ENCODE results near the gene MTHFD1L. TPM values are rescaled to one million over a fixed set of nuclear protein-coding genes. Genes with fewer than 3 reads are reported as not detected.

The MTHFD1L gene
- total RNA-seq, 2 donors from 2014 or later: 13.0 to 19.1 TPM

GRCh38 chr6:150895928-150896632, 30.6 kb downstream of the MTHFD1L start:
- no peaks in the 10 kb centered on the region for H3K27me3 ChIP-seq
- 57 to 60% methylated on average over 4 of the region's 4 CpGs for WGBS, 2 donors
- H3K4me1 ChIP-seq: no peaks in the 10 kb centered on the region
- intact Hi-C loops (cut with DNase I): no loop called here
- H3K9me3 ChIP-seq: no peaks in the 10 kb centered on the region
- no peak overlapping the region for H3K4me3 ChIP-seq
- H3K27ac ChIP-seq: no peak overlapping the region
- no peaks in the 10 kb centered on the region for H3K36me3 ChIP-seq (replicated peaks in 1 of 2; ENCODE audit: insufficient read depth in 1 of 2, low read depth in 2 of 2)
- ATAC-seq (no peak), DNase-seq (no peak)
- TF ChIP-seq CTCF (IDR thresholded peaks at IDR 0.05) (no peak), POLR2A (IDR thresholded peaks at IDR 0.05) (no peak)

GRCh38 chr6:150897400-150897943, 32.0 kb downstream of the MTHFD1L start:
- Histone ChIP-seq H3K36me3 (replicated peaks in 1 of 2; ENCODE audit: insufficient read depth in 1 of 2, low read depth in 2 of 2) (no peaks in the 10 kb centered on the region), H3K4me1 (no peaks in the 10 kb centered on the region), H3K9me3 (no peaks in the 10 kb centered on the region), H3K27ac (no peak overlapping the region), H3K27me3 (no peaks in the 10 kb centered on the region), H3K4me3 (no peak overlapping the region)
- intact Hi-C loops (cut with DNase I): no loop called here
- TF ChIP-seq POLR2A (IDR thresholded peaks at IDR 0.05) (no peak), CTCF (IDR thresholded peaks at IDR 0.05) (no peak)
- DNase-seq (no peak), ATAC-seq (no peak)
- 86 to 89% methylated on average over 7 of the region's 7 CpGs for WGBS, 2 donors

- WGBS, 2 donors: 84 to 86% methylated on average over 11 of the region's 11 CpGs
- Histone ChIP-seq H3K4me1 (no peaks in the 10 kb centered on the region), H3K36me3 (replicated peaks in 1 of 2; ENCODE audit: insufficient read depth in 1 of 2, low read depth in 2 of 2) (no peaks in the 10 kb centered on the region), H3K27me3 (no peaks in the 10 kb centered on the region), H3K9me3 (no peaks in the 10 kb centered on the region), H3K4me3 (no peak overlapping the region), H3K27ac (no peak overlapping the region)
- TF ChIP-seq CTCF (IDR thresholded peaks at IDR 0.05): no peak
- no peak for TF ChIP-seq POLR2A (IDR thresholded peaks at IDR 0.05)
- intact Hi-C loops (cut with DNase I): no loop called here
- DNase-seq (no peak), ATAC-seq (no peak)
These were observed 33.1 kb downstream of the MTHFD1L start for GRCh38 chr6:150898399-150899170.

- 89 to 92% methylated on average over 2 of the region's 2 CpGs for WGBS, 2 donors
- TF ChIP-seq POLR2A (IDR thresholded peaks at IDR 0.05): no peak
- TF ChIP-seq CTCF (IDR thresholded peaks at IDR 0.05): no peak
- ATAC-seq (no peak), DNase-seq (no peak)
- intact Hi-C loops (cut with DNase I): no loop called here
- H3K27ac ChIP-seq: no peak overlapping the region
- no peak overlapping the region for H3K4me3 ChIP-seq
- no peaks in the 10 kb centered on the region for H3K27me3 ChIP-seq
- H3K9me3 ChIP-seq: no peaks in the 10 kb centered on the region
- H3K36me3 ChIP-seq (replicated peaks in 1 of 2; ENCODE audit: insufficient read depth in 1 of 2, low read depth in 2 of 2): no peaks in the 10 kb centered on the region
- H3K4me1 ChIP-seq: no peaks in the 10 kb centered on the region
These were observed 33.7 kb downstream of the MTHFD1L start for GRCh38 chr6:150899231-150899630.

All from body of pancreas (tissue), 4 donors.